K562 (cell line): ENCODE results near the gene PRPSAP1. TPM values are rescaled to one million over a fixed set of nuclear protein-coding genes. Genes with fewer than 3 reads are reported as not detected.

Experiments used
- ATF1 ChIP-seq, 2 experiments: fragments of 450-650 bp in 1 of 2; IDR thresholded peaks; 2 replicates each; pipeline ENCODE4 v1.6.1; 2016; ENCODE audit warnings: missing compliant biosample characterization in 1 of 2, missing genetic modification characterization in 1 of 2
- ATF2 ChIP-seq: sonication (generic); formaldehyde crosslinking; IDR thresholded peaks from 2 replicates; pipeline ENCODE4 v1.8.1; 2022; ENCODE audit warnings: missing genetic modification reagents
- BHLHE40 ChIP-seq: IDR thresholded peaks from 2 replicates; pipeline ENCODE4 v1.6.1; 2011; ENCODE audit warnings: low read length, improper control_type of control experiment
- CREM ChIP-seq: IDR thresholded peaks from 2 replicates; pipeline ENCODE4 v1.6.1; 2014; ENCODE audit warnings: antibody characterized with exemption, low read depth
- CTBP1 ChIP-seq: fragments of 450-650 bp; IDR thresholded peaks from 2 replicates; pipeline ENCODE4 v1.6.1; 2016; ENCODE audit warnings: borderline replicate concordance
- FOXJ3 ChIP-seq: sonication (generic); formaldehyde crosslinking; IDR thresholded peaks from 2 replicates; pipeline ENCODE4 v1.4.0; 2020; ENCODE audit warnings: mild to moderate bottlenecking, missing genetic modification reagents
- HDAC2 ChIP-seq: fragments of 450-650 bp; IDR thresholded peaks from 2 replicates; pipeline ENCODE4 v1.6.1; 2016; ENCODE audit warnings: mild to moderate bottlenecking
- NCOR1 ChIP-seq: fragments of 450-650 bp; IDR thresholded peaks from 2 replicates; pipeline ENCODE4 v1.6.1; 2016; ENCODE audit warnings: mild to moderate bottlenecking, moderate library complexity
- NFIC ChIP-seq: fragments of 450-650 bp; IDR thresholded peaks from 2 replicates; pipeline ENCODE4 v1.6.1; 2017; ENCODE audit warnings: mild to moderate bottlenecking, inconsistent platforms
- PHB2 ChIP-seq: fragments of 450-650 bp; IDR thresholded peaks from 2 replicates; pipeline ENCODE4 v1.6.1; 2017; ENCODE audit warnings: low read depth
- TRIM28 ChIP-seq: fragments of 450-650 bp; IDR thresholded peaks from 2 replicates; pipeline ENCODE4 v1.6.1; 2017
- ZNF140 ChIP-seq: fragments of 250-450 bp; sonication (Bioruptor Pico); IDR thresholded peaks from 2 replicates; pipeline ENCODE4 v1.8.0; 2021; ENCODE audit warnings: moderate library complexity, mild to moderate bottlenecking, inconsistent platforms
- ZNF324 ChIP-seq: fragments of 250-450 bp; sonication (Bioruptor Pico); IDR thresholded peaks from 2 replicates; pipeline ENCODE4 v1.4.0; 2020; ENCODE audit warnings: mild to moderate bottlenecking
- ZNF431 ChIP-seq: sonication (generic); formaldehyde crosslinking; IDR thresholded peaks from 2 replicates; pipeline ENCODE4 v1.8.0; 2022; ENCODE audit warnings: mild to moderate bottlenecking, missing genetic modification reagents
- polyA plus RNA-seq, 8 experiments: library from polyadenylated mRNA; depleted of rRNA in 4 of 8; stranded (reverse) in 5 of 8; unstranded in 3 of 8; fragments of >200 nt; fragmentation: Nextera tagmentation in 2 of 8; fragmentation: Illumina TruSeq in 1 of 8; extraction: Ambion mirVana in 2 of 8; extraction: Trizol in 1 of 8; gene quantifications; 2 replicates each; pipeline versions ENCODE4 v1.2.1 to v1.2.3, GENCODE V29; 2011 to 2014; ENCODE audit warnings: inconsistent platforms in 1 of 8, missing spikeins in 1 of 8
- total RNA-seq, 7 experiments: library from RNA; depleted of rRNA in 6 of 7; stranded (reverse); fragments of >200 nt in 6 of 7; fragmentation: Illumina TruSeq in 2 of 7; extraction: Trizol in 2 of 7; gene quantifications; 2 replicates each; pipeline versions ENCODE4 v1.2.1 to v1.2.3, GENCODE V29; 2011 to 2021; ENCODE audit warnings: low replicate concordance in 1 of 7
- TF ChIP-seq, protein P1 (sequence below): fragments of 450-650 bp; IDR thresholded peaks from 2 replicates; pipeline ENCODE4 v1.6.1; 2016; ENCODE audit warnings: mild to moderate bottlenecking, moderate library complexity
- TF ChIP-seq, protein P2 (sequence below): fragments of 450-650 bp; formaldehyde crosslinking; IDR thresholded peaks from 2 replicates; pipeline ENCODE4 v1.4.0; 2020; ENCODE audit warnings: mild to moderate bottlenecking

PRPSAP1 gene
- total and polyA plus RNA-seq, 9 of the 15 experiments (the other 6 are each of a cell fraction or from before 2014, with no cell fraction given), result 21.9 to 77.1 (median 40.8) TPM

DNA sequence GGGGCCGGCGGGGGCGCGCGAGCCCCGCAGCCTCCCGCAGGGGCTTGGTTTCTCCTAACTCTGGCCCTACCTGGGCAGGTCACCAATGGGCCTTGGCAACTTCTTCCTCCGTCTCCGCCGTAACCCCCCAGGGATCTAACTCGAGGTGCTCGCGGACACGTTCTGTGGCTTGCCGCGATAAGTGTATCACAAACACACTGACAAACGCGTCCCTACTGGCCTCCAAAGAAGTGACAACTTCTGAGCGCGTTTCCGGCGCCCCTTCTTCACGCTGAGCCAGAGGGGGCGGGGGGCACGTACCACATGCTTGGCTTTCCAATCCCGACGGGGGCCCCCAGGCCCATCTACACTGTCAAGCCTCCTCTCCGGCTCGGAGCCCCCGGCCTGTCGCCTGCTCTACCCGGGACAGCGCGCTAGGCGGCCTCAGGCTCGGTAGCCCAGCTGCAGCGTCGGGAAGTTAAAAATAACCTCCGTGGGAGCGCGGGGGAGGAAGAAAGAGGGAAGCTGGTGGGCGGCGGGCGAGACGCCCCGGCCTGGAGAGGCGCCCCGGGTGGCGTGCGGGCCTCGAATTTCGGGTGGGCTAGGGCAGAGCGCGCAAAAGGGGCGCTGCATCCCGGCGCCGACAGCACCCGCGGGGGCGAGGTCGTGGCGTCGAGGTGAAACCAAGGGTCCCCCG, 30.0 kb upstream of the PRPSAP1 start (continued):
- TF ChIP-seq, protein P1, sequence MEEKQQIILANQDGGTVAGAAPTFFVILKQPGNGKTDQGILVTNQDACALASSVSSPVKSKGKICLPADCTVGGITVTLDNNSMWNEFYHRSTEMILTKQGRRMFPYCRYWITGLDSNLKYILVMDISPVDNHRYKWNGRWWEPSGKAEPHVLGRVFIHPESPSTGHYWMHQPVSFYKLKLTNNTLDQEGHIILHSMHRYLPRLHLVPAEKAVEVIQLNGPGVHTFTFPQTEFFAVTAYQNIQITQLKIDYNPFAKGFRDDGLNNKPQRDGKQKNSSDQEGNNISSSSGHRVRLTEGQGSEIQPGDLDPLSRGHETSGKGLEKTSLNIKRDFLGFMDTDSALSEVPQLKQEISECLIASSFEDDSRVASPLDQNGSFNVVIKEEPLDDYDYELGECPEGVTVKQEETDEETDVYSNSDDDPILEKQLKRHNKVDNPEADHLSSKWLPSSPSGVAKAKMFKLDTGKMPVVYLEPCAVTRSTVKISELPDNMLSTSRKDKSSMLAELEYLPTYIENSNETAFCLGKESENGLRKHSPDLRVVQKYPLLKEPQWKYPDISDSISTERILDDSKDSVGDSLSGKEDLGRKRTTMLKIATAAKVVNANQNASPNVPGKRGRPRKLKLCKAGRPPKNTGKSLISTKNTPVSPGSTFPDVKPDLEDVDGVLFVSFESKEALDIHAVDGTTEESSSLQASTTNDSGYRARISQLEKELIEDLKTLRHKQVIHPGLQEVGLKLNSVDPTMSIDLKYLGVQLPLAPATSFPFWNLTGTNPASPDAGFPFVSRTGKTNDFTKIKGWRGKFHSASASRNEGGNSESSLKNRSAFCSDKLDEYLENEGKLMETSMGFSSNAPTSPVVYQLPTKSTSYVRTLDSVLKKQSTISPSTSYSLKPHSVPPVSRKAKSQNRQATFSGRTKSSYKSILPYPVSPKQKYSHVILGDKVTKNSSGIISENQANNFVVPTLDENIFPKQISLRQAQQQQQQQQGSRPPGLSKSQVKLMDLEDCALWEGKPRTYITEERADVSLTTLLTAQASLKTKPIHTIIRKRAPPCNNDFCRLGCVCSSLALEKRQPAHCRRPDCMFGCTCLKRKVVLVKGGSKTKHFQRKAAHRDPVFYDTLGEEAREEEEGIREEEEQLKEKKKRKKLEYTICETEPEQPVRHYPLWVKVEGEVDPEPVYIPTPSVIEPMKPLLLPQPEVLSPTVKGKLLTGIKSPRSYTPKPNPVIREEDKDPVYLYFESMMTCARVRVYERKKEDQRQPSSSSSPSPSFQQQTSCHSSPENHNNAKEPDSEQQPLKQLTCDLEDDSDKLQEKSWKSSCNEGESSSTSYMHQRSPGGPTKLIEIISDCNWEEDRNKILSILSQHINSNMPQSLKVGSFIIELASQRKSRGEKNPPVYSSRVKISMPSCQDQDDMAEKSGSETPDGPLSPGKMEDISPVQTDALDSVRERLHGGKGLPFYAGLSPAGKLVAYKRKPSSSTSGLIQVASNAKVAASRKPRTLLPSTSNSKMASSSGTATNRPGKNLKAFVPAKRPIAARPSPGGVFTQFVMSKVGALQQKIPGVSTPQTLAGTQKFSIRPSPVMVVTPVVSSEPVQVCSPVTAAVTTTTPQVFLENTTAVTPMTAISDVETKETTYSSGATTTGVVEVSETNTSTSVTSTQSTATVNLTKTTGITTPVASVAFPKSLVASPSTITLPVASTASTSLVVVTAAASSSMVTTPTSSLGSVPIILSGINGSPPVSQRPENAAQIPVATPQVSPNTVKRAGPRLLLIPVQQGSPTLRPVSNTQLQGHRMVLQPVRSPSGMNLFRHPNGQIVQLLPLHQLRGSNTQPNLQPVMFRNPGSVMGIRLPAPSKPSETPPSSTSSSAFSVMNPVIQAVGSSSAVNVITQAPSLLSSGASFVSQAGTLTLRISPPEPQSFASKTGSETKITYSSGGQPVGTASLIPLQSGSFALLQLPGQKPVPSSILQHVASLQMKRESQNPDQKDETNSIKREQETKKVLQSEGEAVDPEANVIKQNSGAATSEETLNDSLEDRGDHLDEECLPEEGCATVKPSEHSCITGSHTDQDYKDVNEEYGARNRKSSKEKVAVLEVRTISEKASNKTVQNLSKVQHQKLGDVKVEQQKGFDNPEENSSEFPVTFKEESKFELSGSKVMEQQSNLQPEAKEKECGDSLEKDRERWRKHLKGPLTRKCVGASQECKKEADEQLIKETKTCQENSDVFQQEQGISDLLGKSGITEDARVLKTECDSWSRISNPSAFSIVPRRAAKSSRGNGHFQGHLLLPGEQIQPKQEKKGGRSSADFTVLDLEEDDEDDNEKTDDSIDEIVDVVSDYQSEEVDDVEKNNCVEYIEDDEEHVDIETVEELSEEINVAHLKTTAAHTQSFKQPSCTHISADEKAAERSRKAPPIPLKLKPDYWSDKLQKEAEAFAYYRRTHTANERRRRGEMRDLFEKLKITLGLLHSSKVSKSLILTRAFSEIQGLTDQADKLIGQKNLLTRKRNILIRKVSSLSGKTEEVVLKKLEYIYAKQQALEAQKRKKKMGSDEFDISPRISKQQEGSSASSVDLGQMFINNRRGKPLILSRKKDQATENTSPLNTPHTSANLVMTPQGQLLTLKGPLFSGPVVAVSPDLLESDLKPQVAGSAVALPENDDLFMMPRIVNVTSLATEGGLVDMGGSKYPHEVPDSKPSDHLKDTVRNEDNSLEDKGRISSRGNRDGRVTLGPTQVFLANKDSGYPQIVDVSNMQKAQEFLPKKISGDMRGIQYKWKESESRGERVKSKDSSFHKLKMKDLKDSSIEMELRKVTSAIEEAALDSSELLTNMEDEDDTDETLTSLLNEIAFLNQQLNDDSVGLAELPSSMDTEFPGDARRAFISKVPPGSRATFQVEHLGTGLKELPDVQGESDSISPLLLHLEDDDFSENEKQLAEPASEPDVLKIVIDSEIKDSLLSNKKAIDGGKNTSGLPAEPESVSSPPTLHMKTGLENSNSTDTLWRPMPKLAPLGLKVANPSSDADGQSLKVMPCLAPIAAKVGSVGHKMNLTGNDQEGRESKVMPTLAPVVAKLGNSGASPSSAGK, result peak; percentile 80
- TF ChIP-seq PHB2 (no peak), HDAC2 (0 out of 2 replicates have a peak, but pooled peaks have one; percentile 50), BHLHE40 (0 out of 2 replicates have a peak, but pooled peaks have one; percentile 4), ZNF324 (no peak), ZNF431 (CRISPR knock-in tag) (0 out of 2 replicates have a peak, but pooled peaks have one; percentile 24), CTBP1 (no peak; the same call in 1 of the 2 replicates), NCOR1 (peak; percentile 51; the same call in 1 of the 2 replicates), ZNF140 (CRISPR knock-in tag) (no peak), ATF1 (CRISPR knock-in tag; IDR thresholded peaks at IDR 0.05) (no peak), ATF1 (tag; IDR thresholded peaks at IDR 0.05) (peak; percentile 48), FOXJ3 (CRISPR knock-in tag) (no peak), ATF2 (no peak), TRIM28 (no peak), NFIC (peak; percentile 58), CREM (peak; percentile 76)
- TF ChIP-seq, protein P2, sequence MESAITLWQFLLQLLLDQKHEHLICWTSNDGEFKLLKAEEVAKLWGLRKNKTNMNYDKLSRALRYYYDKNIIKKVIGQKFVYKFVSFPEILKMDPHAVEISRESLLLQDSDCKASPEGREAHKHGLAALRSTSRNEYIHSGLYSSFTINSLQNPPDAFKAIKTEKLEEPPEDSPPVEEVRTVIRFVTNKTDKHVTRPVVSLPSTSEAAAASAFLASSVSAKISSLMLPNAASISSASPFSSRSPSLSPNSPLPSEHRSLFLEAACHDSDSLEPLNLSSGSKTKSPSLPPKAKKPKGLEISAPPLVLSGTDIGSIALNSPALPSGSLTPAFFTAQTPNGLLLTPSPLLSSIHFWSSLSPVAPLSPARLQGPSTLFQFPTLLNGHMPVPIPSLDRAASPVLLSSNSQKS, result no peak
